ENCODE measurements around the gene BDNF. TPM values are rescaled to one million over a fixed set of nuclear protein-coding genes. Genes with fewer than 3 reads are reported as not detected.

BDNF gene
- total RNA-seq, 3 donors from 2014 or later = 0.25 to 0.31 TPM; not detected in 1

- Histone ChIP-seq H3K4me3 (no peak overlapping the region), H3K36me3 (ENCODE audit: low read depth) (no peaks in the 10 kb centered on the region), H3K9me3 (no peaks in the 10 kb centered on the region), H3K4me1 (ENCODE audit: low read depth) (no peaks in the 10 kb centered on the region)
- TF ChIP-seq CTCF (IDR thresholded peaks at IDR 0.05) = no peak
- ATAC-seq = no peak
- intact Hi-C loops (cut with DNase I, micrococcal nuclease) = no loop called here
- DNase-seq = no peak
Measured at GRCh38 chr11:27626938-27627586, 73.2 kb downstream of the BDNF start.

GRCh38 chr11:27626269-27626937 is 73.9 kb downstream of the BDNF start:
- TF ChIP-seq CTCF (IDR thresholded peaks at IDR 0.05) = no peak
- Histone ChIP-seq H3K9me3 (no peaks in the 10 kb centered on the region), H3K4me1 (ENCODE audit: low read depth) (no peaks in the 10 kb centered on the region), H3K4me3 (no peak overlapping the region), H3K36me3 (ENCODE audit: low read depth) (no peaks in the 10 kb centered on the region)
- no peak for DNase-seq
- intact Hi-C loops (cut with DNase I, micrococcal nuclease) = no loop called here
- ATAC-seq = no peak

GRCh38 chr11:27625347-27625912 is 74.8 kb downstream of the BDNF start:
- no peak for TF ChIP-seq CTCF (IDR thresholded peaks at IDR 0.05)
- Histone ChIP-seq H3K9me3 (no peaks in the 10 kb centered on the region), H3K4me3 (no peak overlapping the region), H3K36me3 (ENCODE audit: low read depth) (no peaks in the 10 kb centered on the region), H3K4me1 (ENCODE audit: low read depth) (no peaks in the 10 kb centered on the region)
- DNase-seq (no peak), ATAC-seq (no peak)
- intact Hi-C loops (cut with DNase I, micrococcal nuclease) = no loop called here

- intact Hi-C loops (cut with DNase I, micrococcal nuclease) = no loop called here
- Histone ChIP-seq H3K4me3 (no peak overlapping the region), H3K9me3 (no peaks in the 10 kb centered on the region), H3K36me3 (ENCODE audit: low read depth) (no peaks in the 10 kb centered on the region), H3K4me1 (ENCODE audit: low read depth) (no peaks in the 10 kb centered on the region)
- DNase-seq (no peak), ATAC-seq (no peak)
- TF ChIP-seq CTCF (IDR thresholded peaks at IDR 0.05) = no peak
Measured at GRCh38 chr11:27623945-27624523, 76.2 kb downstream of the BDNF start.

DNA sequence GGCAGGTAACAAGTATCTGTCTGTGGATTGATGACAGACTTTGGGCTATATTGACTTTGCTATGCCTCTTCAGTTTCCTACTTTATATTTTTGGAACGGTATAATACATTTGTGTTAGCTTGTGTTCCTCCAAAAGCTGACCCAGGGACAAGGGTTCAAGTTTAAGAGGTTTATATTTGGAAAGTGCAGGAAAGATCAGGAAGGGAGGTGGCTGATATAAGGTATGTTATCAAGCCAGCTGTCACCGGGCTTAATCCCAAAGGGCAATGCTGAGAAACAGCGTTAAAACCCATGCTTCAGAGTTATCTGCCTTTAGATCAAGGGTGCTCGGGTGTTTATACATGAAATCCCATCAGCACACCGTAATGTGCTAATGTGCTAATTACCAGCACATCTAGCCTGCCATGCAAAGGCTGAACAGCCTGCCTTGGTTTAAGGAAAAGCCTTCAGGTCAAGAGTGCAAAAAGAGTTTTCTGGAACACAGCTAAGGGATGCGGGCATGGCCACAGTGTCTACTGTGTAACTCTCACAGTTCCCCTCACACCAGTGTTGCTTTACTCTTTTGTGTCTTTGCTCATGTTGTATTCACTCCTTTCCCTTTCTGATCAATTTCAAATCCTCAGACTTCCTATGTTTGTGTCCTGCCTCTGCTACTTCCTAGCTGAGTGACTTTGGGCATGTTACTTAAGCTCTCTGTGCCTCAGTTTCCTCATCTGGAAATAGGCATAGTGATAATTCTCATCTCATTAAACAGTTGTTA is 77.5 kb downstream of the BDNF start:
- Histone ChIP-seq H3K4me3 (no peak overlapping the region), H3K4me1 (ENCODE audit: low read depth) (no peaks in the 10 kb centered on the region), H3K9me3 (no peaks in the 10 kb centered on the region), H3K36me3 (ENCODE audit: low read depth) (no peaks in the 10 kb centered on the region)
- no peak for TF ChIP-seq CTCF (IDR thresholded peaks at IDR 0.05)
- intact Hi-C loops (cut with DNase I, micrococcal nuclease) = no loop called here
- ATAC-seq (no peak), DNase-seq (no peak)

Measured in mucosa of descending colon (tissue), 3 donors.